Karpas-422 (cell line): ENCODE results near the gene RALGAPA2. TPM values are rescaled to one million over a fixed set of nuclear protein-coding genes. Genes with fewer than 3 reads are reported as not detected.

Experiments
- DNase-seq: peaks from one replicate; pipeline ENCODE4 v3.0.0-alpha.2; 2015
- H2AFZ ChIP-seq: fragments of 200-600 bp; sonication (generic); 2 replicates; pipeline ENCODE4 v1.6.1; 2014; ENCODE audit warnings: antibody characterized with exemption, low read length, mixed read lengths
- H3K27ac ChIP-seq: fragments of 200-600 bp; sonication (generic); 2 replicates; pipeline ENCODE4 v1.5.1; 2014; ENCODE audit warnings: mild to moderate bottlenecking, low read length, moderate library complexity
- H3K27me3 ChIP-seq: fragments of 200-600 bp; sonication (generic); 2 replicates; pipeline ENCODE4 v1.6.1; 2014; ENCODE audit warnings: low read length, mixed read lengths
- H3K36me3 ChIP-seq: fragments of 200-600 bp; sonication (generic); 2 replicates; pipeline ENCODE4 v1.6.1; 2014; ENCODE audit warnings: low read length, mixed read lengths; ENCODE audit not compliant: insufficient read depth
- H3K4me1 ChIP-seq: fragments of 200-600 bp; sonication (generic); 2 replicates; pipeline ENCODE4 v1.6.1; 2014; ENCODE audit warnings: mild to moderate bottlenecking, low read length, mixed read lengths
- H3K4me2 ChIP-seq: fragments of 200-600 bp; sonication (generic); 2 replicates; pipeline ENCODE4 v1.6.1; 2014; ENCODE audit warnings: low read length, low read depth, mild to moderate bottlenecking; ENCODE audit not compliant: poor library complexity, severe bottlenecking
- H3K4me3 ChIP-seq: fragments of 200-600 bp; sonication (generic); 2 replicates; pipeline ENCODE4 v1.5.1; 2014; ENCODE audit warnings: mild to moderate bottlenecking, antibody characterized with exemption, low read length, mixed read lengths
- H3K79me2 ChIP-seq: fragments of 200-600 bp; sonication (generic); 2 replicates; pipeline ENCODE4 v1.6.1; 2014; ENCODE audit warnings: mild to moderate bottlenecking, low read length, mixed read lengths
- H3K9ac ChIP-seq: fragments of 200-600 bp; sonication (generic); 2 replicates; pipeline ENCODE4 v1.6.0; 2014; ENCODE audit warnings: low read length
- H3K9me2 ChIP-seq: fragments of 200-600 bp; sonication (generic), shearing (Covaris generic); replicated peaks from 2 replicates; pipeline ENCODE4 v1.6.0; 2014; ENCODE audit warnings: mild to moderate bottlenecking, low read length, moderate library complexity; ENCODE audit not compliant: insufficient read depth
- H3K9me3 ChIP-seq: fragments of 300-700, 200-600 bp; sonication (generic); 2 replicates; pipeline ENCODE4 v1.6.1; 2014; ENCODE audit warnings: low read length, mixed read lengths
- H4K20me1 ChIP-seq: fragments of 200-600 bp; sonication (generic); 2 replicates; pipeline ENCODE4 v1.6.1; 2014; ENCODE audit warnings: mild to moderate bottlenecking, antibody characterized with exemption, low read length, low read depth; ENCODE audit not compliant: insufficient read depth
- total RNA-seq: library from RNA; depleted of rRNA; stranded (reverse); fragments of >200 nt; shearing (Covaris generic); gene quantifications from 2 replicates; pipeline ENCODE4 v1.2.3, GENCODE V29; 2014; ENCODE audit warnings: low replicate concordance

RALGAPA2 gene
- total RNA-seq, 1 experiment from 2014 or later: 6.3 TPM

- Histone ChIP-seq H3K4me3 (no peak overlapping the region), H2AFZ (no peak overlapping the region), H3K27me3 (no peaks in the 10 kb centered on the region), H3K9me2 (no peaks in the 10 kb centered on the region), H3K4me2 (no peak overlapping the region), H3K9me3 (no peaks in the 10 kb centered on the region), H3K9ac (no peak overlapping the region), H3K27ac (no peak overlapping the region), H4K20me1 (0 out of 2 replicates have a peak, but pooled peaks cover 4% of the 10 kb centered on the region), H3K36me3 (no peaks in the 10 kb centered on the region), H3K4me1 (no peaks in the 10 kb centered on the region), H3K79me2 (no peaks in the 10 kb centered on the region)
- DNase-seq: no peak
These were observed 70.7 kb downstream of the RALGAPA2 start for GRCh38 chr20:20641783-20642182.

GRCh38 chr20:20638878-20639277 lies 73.6 kb downstream of the RALGAPA2 start:
- Histone ChIP-seq H3K27ac (no peak overlapping the region), H3K9me2 (no peaks in the 10 kb centered on the region), H3K9me3 (no peaks in the 10 kb centered on the region), H3K4me3 (no peak overlapping the region), H3K9ac (no peak overlapping the region), H3K4me2 (no peak overlapping the region), H4K20me1 (no peaks in the 10 kb centered on the region), H3K79me2 (no peaks in the 10 kb centered on the region), H2AFZ (no peak overlapping the region), H3K36me3 (no peaks in the 10 kb centered on the region), H3K27me3 (no peaks in the 10 kb centered on the region), H3K4me1 (no peaks in the 10 kb centered on the region)
- DNase-seq: no peak

GRCh38 chr20:20637998-20638725 lies 74.3 kb downstream of the RALGAPA2 start:
- H3K4me2 ChIP-seq: no peak overlapping the region
- H3K27ac ChIP-seq: no peak overlapping the region
- no peaks in the 10 kb centered on the region for H3K9me2 ChIP-seq
- H2AFZ ChIP-seq: no peak overlapping the region
- H3K9ac ChIP-seq: no peak overlapping the region
- H3K79me2 ChIP-seq: no peaks in the 10 kb centered on the region
- no peaks in the 10 kb centered on the region for H3K9me3 ChIP-seq
- H4K20me1 ChIP-seq: no peaks in the 10 kb centered on the region
- H3K4me3 ChIP-seq: no peak overlapping the region
- H3K36me3 ChIP-seq: no peaks in the 10 kb centered on the region
- H3K27me3 ChIP-seq: no peaks in the 10 kb centered on the region
- H3K4me1 ChIP-seq: no peaks in the 10 kb centered on the region
- no peak for DNase-seq

GRCh38 chr20:20635006-20635405 lies 77.4 kb downstream of the RALGAPA2 start:
- H3K27ac ChIP-seq: no peak overlapping the region
- H3K4me2 ChIP-seq: no peak overlapping the region
- no peak for DNase-seq
- H2AFZ ChIP-seq: no peak overlapping the region
- no peaks in the 10 kb centered on the region for H3K9me2 ChIP-seq
- no peaks in the 10 kb centered on the region for H4K20me1 ChIP-seq
- H3K4me3 ChIP-seq: no peak overlapping the region
- H3K9ac ChIP-seq: no peak overlapping the region
- no peaks in the 10 kb centered on the region for H3K36me3 ChIP-seq
- no peaks in the 10 kb centered on the region for H3K79me2 ChIP-seq
- no peaks in the 10 kb centered on the region for H3K27me3 ChIP-seq
- no peaks in the 10 kb centered on the region for H3K4me1 ChIP-seq
- no peaks in the 10 kb centered on the region for H3K9me3 ChIP-seq

GRCh38 chr20:20632644-20633043 lies 79.8 kb downstream of the RALGAPA2 start:
- DNase-seq: no peak
- Histone ChIP-seq H3K79me2 (no peaks in the 10 kb centered on the region), H3K9ac (no peak overlapping the region), H3K4me3 (no peak overlapping the region), H4K20me1 (no peaks in the 10 kb centered on the region), H2AFZ (no peak overlapping the region), H3K27me3 (no peaks in the 10 kb centered on the region), H3K4me2 (no peak overlapping the region), H3K27ac (no peak overlapping the region), H3K36me3 (no peaks in the 10 kb centered on the region), H3K9me3 (no peaks in the 10 kb centered on the region), H3K9me2 (no peaks in the 10 kb centered on the region), H3K4me1 (no peaks in the 10 kb centered on the region)

- Histone ChIP-seq H3K36me3 (no peaks in the 10 kb centered on the region), H3K27ac (no peak overlapping the region), H3K79me2 (no peaks in the 10 kb centered on the region), H3K4me3 (no peak overlapping the region), H3K27me3 (no peaks in the 10 kb centered on the region), H2AFZ (no peak overlapping the region), H3K4me2 (no peak overlapping the region), H3K9me2 (no peaks in the 10 kb centered on the region), H4K20me1 (0 out of 2 replicates have a peak, but pooled peaks cover 3% of the 10 kb centered on the region), H3K4me1 (no peaks in the 10 kb centered on the region), H3K9me3 (no peaks in the 10 kb centered on the region), H3K9ac (no peak overlapping the region)
- no peak for DNase-seq
These were observed 81.9 kb downstream of the RALGAPA2 start for GRCh38 chr20:20630551-20630950.

- Histone ChIP-seq H2AFZ (no peak overlapping the region), H3K27me3 (no peaks in the 10 kb centered on the region), H3K36me3 (no peaks in the 10 kb centered on the region), H3K27ac (no peak overlapping the region), H4K20me1 (0 out of 2 replicates have a peak, but pooled peaks cover 4% of the 10 kb centered on the region), H3K9ac (no peak overlapping the region), H3K9me2 (no peaks in the 10 kb centered on the region), H3K4me3 (no peak overlapping the region), H3K9me3 (no peaks in the 10 kb centered on the region), H3K4me1 (no peaks in the 10 kb centered on the region), H3K4me2 (no peak overlapping the region), H3K79me2 (no peaks in the 10 kb centered on the region)
- DNase-seq: peak; percentile 20
These were observed 82.8 kb downstream of the RALGAPA2 start for GRCh38 chr20:20629556-20630188.

GRCh38 chr20:20628314-20628713 lies 84.1 kb downstream of the RALGAPA2 start:
- Histone ChIP-seq H3K4me1 (no peaks in the 10 kb centered on the region), H3K79me2 (no peaks in the 10 kb centered on the region), H2AFZ (no peak overlapping the region), H3K4me2 (no peak overlapping the region), H4K20me1 (0 out of 2 replicates have a peak, but pooled peaks cover 4% of the 10 kb centered on the region), H3K9me2 (no peaks in the 10 kb centered on the region), H3K9me3 (no peaks in the 10 kb centered on the region), H3K4me3 (no peak overlapping the region), H3K36me3 (no peaks in the 10 kb centered on the region), H3K27ac (no peak overlapping the region), H3K27me3 (no peaks in the 10 kb centered on the region), H3K9ac (no peak overlapping the region)
- no peak for DNase-seq
